IMR-90 (cell line): ENCODE measurements around the gene IGF2R. TPM values are rescaled to one million over a fixed set of nuclear protein-coding genes. Genes with fewer than 3 reads are reported as not detected.

Source experiments
- ATAC-seq: fragments of 200-7000 bp; cut with Tn5 transposase; 2 replicates; pipeline ENCODE4 v1.9.1; 2020; ENCODE audit warnings: low read depth, mild to moderate bottlenecking, moderate library complexity
- BruUV-seq: library from RNA; stranded (reverse); fragments of 400-500 nt; replicated peaks from 2 replicates; lab custom pipeline; 2021; lab: Mats Ljungman, UMichigan
- CTCF ChIA-PET: fragments of 300-600 bp; formaldehyde crosslinking; extraction: SDS; loops from one replicate; lab custom pipeline; 2021; ENCODE audit warnings: antibody characterized with exemption; lab: Yijun Ruan, JAX
- POLR2A ChIA-PET: fragments of 300-600 bp; sonication (Branson Sonifier 250); formaldehyde crosslinking; loops from one replicate; lab custom pipeline; 2022; ENCODE audit warnings: antibody characterized with exemption; ENCODE audit not compliant: unreplicated experiment; lab: Charles Lee
- DNase-seq: peaks from one replicate; pipeline ENCODE4 v3.0.0; 2013
- H2AFZ ChIP-seq: replicated peaks from 2 replicates; pipeline ENCODE3; 2013; ENCODE audit warnings: low read length, mild to moderate bottlenecking; ENCODE audit not compliant: poor library complexity
- H2AK5ac ChIP-seq: 2 replicates; pipeline ENCODE4 v1.6.1; 2013; ENCODE audit warnings: low read depth, low read length, inconsistent platforms
- H2AK9ac ChIP-seq: replicated peaks from 2 replicates; pipeline ENCODE3; 2013; ENCODE audit warnings: mild to moderate bottlenecking, low read depth, low read length, moderate library complexity; ENCODE audit not compliant: poor library complexity
- H2BK120ac ChIP-seq: 2 replicates; pipeline ENCODE4 v1.6.1; 2013; ENCODE audit warnings: low read depth, low read length, inconsistent platforms
- H2BK15ac ChIP-seq: 3 replicates; pipeline ENCODE4 v1.6.1; 2013; ENCODE audit warnings: low read depth, low read length, inconsistent platforms
- H2BK20ac ChIP-seq: 2 replicates; pipeline ENCODE4 v1.6.1; 2013; ENCODE audit warnings: low read depth, mild to moderate bottlenecking, inconsistent platforms, low read length, moderate library complexity
- H2BK5ac ChIP-seq: 2 replicates; pipeline ENCODE4 v1.6.1; 2013; ENCODE audit warnings: mild to moderate bottlenecking, low read depth, low read length, inconsistent platforms; ENCODE audit not compliant: poor library complexity, severe bottlenecking
- H3K14ac ChIP-seq: replicated peaks from 2 replicates; pipeline ENCODE4 v1.6.1; 2013; ENCODE audit warnings: low read depth, low read length, inconsistent platforms
- H3K18ac ChIP-seq: 2 replicates; pipeline ENCODE4 v1.6.1; 2013; ENCODE audit warnings: low read depth, low read length, control low read depth
- H3K23ac ChIP-seq: 2 replicates; pipeline ENCODE4 v1.6.1; 2013; ENCODE audit warnings: low read depth, low read length, inconsistent platforms
- H3K27ac ChIP-seq: 2 replicates; pipeline ENCODE4 v1.5.1; 2013; ENCODE audit warnings: mild to moderate bottlenecking, control low read depth, low read length; ENCODE audit not compliant: insufficient read depth
- H3K27me3 ChIP-seq: 2 replicates; pipeline ENCODE4 v1.6.1; 2013; ENCODE audit warnings: low read length; ENCODE audit not compliant: control insufficient read depth, insufficient read depth
- H3K36me3 ChIP-seq: 2 replicates; pipeline ENCODE4 v1.6.1; 2013; ENCODE audit warnings: low read length, mixed read lengths; ENCODE audit not compliant: control insufficient read depth, insufficient read depth
- H3K4ac ChIP-seq: 2 replicates; pipeline ENCODE4 v1.6.1; 2013; ENCODE audit warnings: low read depth, low read length, inconsistent platforms
- H3K4me1 ChIP-seq: 2 replicates; pipeline ENCODE4 v1.6.1; 2013; ENCODE audit warnings: low read length, mixed read lengths; ENCODE audit not compliant: control insufficient read depth, insufficient read depth
- H3K4me2 ChIP-seq: 2 replicates; pipeline ENCODE4 v1.6.1; 2013; ENCODE audit warnings: low read depth, mild to moderate bottlenecking, control low read depth, low read length, moderate library complexity
- H3K4me3 ChIP-seq: 2 replicates; pipeline ENCODE4 v1.5.1; 2013; ENCODE audit warnings: low read depth, mild to moderate bottlenecking, control low read depth, low read length, moderate library complexity; ENCODE audit not compliant: insufficient read depth
- H3K56ac ChIP-seq: 2 replicates; pipeline ENCODE4 v1.6.1; 2013; ENCODE audit warnings: low read length, inconsistent platforms; ENCODE audit not compliant: insufficient read depth; ENCODE audit errors: extremely low read depth
- H3K79me1 ChIP-seq, 2 experiments: 2 replicates each; pipeline ENCODE4 v1.6.1; 2013; ENCODE audit warnings: low read length in 2 of 2, inconsistent platforms in 1 of 2, low read depth in 1 of 2
- H3K9ac ChIP-seq: 2 replicates; pipeline ENCODE4 v1.6.1; 2013; ENCODE audit warnings: low read depth, low read length, control low read depth
- H3K9me1 ChIP-seq: 2 replicates; pipeline ENCODE4 v1.6.1; 2013; ENCODE audit warnings: low read length, inconsistent platforms; ENCODE audit not compliant: insufficient read depth
- H3K9me3 ChIP-seq: 2 replicates; pipeline ENCODE4 v1.6.1; 2013; ENCODE audit warnings: low read length; ENCODE audit not compliant: control insufficient read depth, insufficient read depth
- H4K20me1 ChIP-seq: 2 replicates; pipeline ENCODE4 v1.6.1; 2013; ENCODE audit warnings: low read length, inconsistent platforms; ENCODE audit not compliant: insufficient read depth
- H4K5ac ChIP-seq: 2 replicates; pipeline ENCODE4 v1.6.1; 2013; ENCODE audit warnings: mild to moderate bottlenecking, low read depth, low read length, control low read depth
- H4K8ac ChIP-seq, 2 experiments: 2 replicates each; pipeline ENCODE4 v1.6.1; 2013; ENCODE audit warnings: low read depth in 2 of 2, low read length in 2 of 2, control low read depth in 1 of 2, inconsistent platforms in 1 of 2
- H4K91ac ChIP-seq: 2 replicates; pipeline ENCODE4 v1.6.1; 2013; ENCODE audit warnings: low read depth, low read length, inconsistent platforms; ENCODE audit not compliant: insufficient read depth
- MXI1 ChIP-seq: IDR thresholded peaks from 2 replicates; pipeline ENCODE4 v1.6.1; 2012; ENCODE audit warnings: low read depth, mild to moderate bottlenecking, low read length, moderate library complexity, borderline replicate concordance
- WGBS, 2 experiments: methylation state at CpG; one replicate each; pipeline versions ENCODE4 v1.1.5 to v1.1.7; 2013; ENCODE audit warnings: missing lambda C conversion rate in 2 of 2; ENCODE audit not compliant: insufficient read length in 1 of 2; ENCODE audit errors: extremely low coverage in 2 of 2; 5-methylcytosine and 5-hydroxymethylcytosine counted together
- dilution Hi-C: fragments of 300-500 bp; cut with HindIII; formaldehyde crosslinking; loops from one replicate; pipeline ENCODE4 v1.14.3; 2018; ENCODE audit warnings: low sequenced_read_pairs; ENCODE audit not compliant: unreplicated experiment
- in situ Hi-C: fragments of 300-500 bp; cut with MboI; formaldehyde crosslinking; loops from 3 replicates; pipeline ENCODE4 v1.14.3; 2019; ENCODE audit warnings: low sequenced_read_pairs, inconsistent platforms, mixed read lengths
- intact Hi-C: fragments of 100-400 bp; cut with micrococcal nuclease; formaldehyde crosslinking; loops from 2 replicates; pipeline ENCODE4 v1.10.0; 2022
- polyA plus RNA-seq, 3 experiments: library from polyadenylated mRNA; depleted of rRNA; stranded (reverse); fragments of >200 nt; gene quantifications; 2 replicates each; pipeline ENCODE4 v1.2.3, GENCODE V29; 2012; ENCODE audit warnings: low replicate concordance in 1 of 3
- total RNA-seq: library from RNA; depleted of rRNA; stranded (reverse); fragments of >200 nt; gene quantifications from 2 replicates; pipeline ENCODE4 v1.2.3, GENCODE V29; 2012

IGF2R gene
- total and polyA plus RNA-seq, 2 of the 4 experiments (the other 2 are of a cell fraction), result 33.2 to 41.4 TPM

- Histone ChIP-seq H4K8ac (no peak overlapping the region), H4K91ac (no peak overlapping the region), H2AK9ac (no peak overlapping the region), H3K27me3 (no peaks in the 10 kb centered on the region), H2AK5ac (no peak overlapping the region), H3K18ac (no peak overlapping the region), H3K4me1 (no peaks in the 10 kb centered on the region; the same call in 1 of the 2 replicates), H2AFZ (no peak overlapping the region), H2BK20ac (no peak overlapping the region), H3K4ac (no peak overlapping the region), H4K5ac (no peak overlapping the region), H4K20me1 (no peaks in the 10 kb centered on the region), H3K27ac (no peak overlapping the region), H3K14ac (no peak overlapping the region), H2BK120ac (no peak overlapping the region), H3K79me1 (no peaks in the 10 kb centered on the region; a peak in 3 of 4 replicates), H2BK5ac (no peak overlapping the region), H3K9ac (no peak overlapping the region), H3K9me1 (peaks cover 9% of the 10 kb centered on the region; the same call in 1 of the 2 replicates), H3K4me2 (no peak overlapping the region), H3K4me3 (no peak overlapping the region), H2BK15ac (no peak overlapping the region), H3K56ac (no peak overlapping the region), H3K36me3 (peaks cover 68% of the 10 kb centered on the region), H3K23ac (no peak overlapping the region), H3K9me3 (no peaks in the 10 kb centered on the region)
- dilution Hi-C loops, result no loop called here
- BruUV-seq, result no TSS peak
- ATAC-seq (no peak), DNase-seq (no peak)
- POLR2A ChIA-PET, result no interaction called here
- intact Hi-C loops, result no loop called here
- CTCF ChIA-PET, result no interaction called here
- WGBS, 2 experiments, result no CpG with 5 or more reads among the region's 5 CpGs
- no peak for TF ChIP-seq MXI1
- in situ Hi-C loops, result no loop called here
Measured at GRCh38 chr6:160055378-160055777, 86.5 kb downstream of the IGF2R start.
